Measurements from ENCODE around the gene FARS2.

DNA sequence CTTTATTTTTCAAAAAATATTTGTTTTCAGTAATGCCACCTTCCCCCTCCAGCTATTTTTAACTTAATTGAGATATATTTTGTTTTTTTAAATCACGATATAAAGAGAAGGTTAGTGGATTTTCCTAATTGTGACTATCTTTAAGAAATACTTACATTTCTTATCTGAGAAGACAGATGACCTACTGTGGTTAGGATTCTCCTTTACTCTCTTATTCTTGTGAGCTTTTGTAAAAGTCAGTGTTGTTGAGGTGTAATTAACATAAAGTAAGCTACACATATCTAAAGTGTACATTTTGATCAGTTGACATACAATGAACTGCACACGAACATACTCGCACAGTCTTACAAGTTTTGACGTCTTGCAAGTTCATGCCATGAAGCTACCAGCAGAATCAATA lies 144.7 kb downstream of the FARS2 start:
- TF ChIP-seq RCOR1 (IDR thresholded peaks at IDR 0.05; ENCODE audit: low read length) (no peak), CTCF (IDR thresholded peaks at IDR 0.05) (no peak), SIN3A (IDR thresholded peaks at IDR 0.05; ENCODE audit: borderline replicate concordance, low read depth, low read length) (no peak)
